ENCODE measurements around the gene SMIM26. TPM values are rescaled to one million over a fixed set of nuclear protein-coding genes. Genes with fewer than 3 reads are reported as not detected.

The SMIM26 gene
- total RNA-seq, 4 donors from 2014 or later = 83.1 to 164 (median 112) TPM

DNA sequence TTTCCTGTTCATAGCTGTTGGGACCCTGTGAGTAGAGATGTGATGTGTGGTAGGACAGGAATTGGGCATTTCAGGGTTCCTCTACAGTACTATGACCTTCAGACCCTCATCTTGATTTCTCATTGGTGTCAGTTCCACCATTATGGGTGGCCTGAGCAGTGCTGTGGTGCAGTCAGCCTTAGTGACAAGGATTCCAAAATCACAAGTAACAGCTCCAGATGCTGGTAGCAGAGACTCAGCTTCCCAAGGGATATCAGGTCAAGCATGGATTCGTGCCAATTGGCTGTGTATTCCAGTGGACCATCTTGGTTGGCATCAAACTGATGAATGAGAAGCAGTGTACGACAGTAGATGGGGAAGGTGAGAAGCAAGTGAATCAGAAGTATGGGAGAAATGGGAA, 3.8 kb downstream of the SMIM26 start:
- TF ChIP-seq POLR2A (IDR thresholded peaks at IDR 0.05) = no peak
- TF ChIP-seq, protein P1, sequence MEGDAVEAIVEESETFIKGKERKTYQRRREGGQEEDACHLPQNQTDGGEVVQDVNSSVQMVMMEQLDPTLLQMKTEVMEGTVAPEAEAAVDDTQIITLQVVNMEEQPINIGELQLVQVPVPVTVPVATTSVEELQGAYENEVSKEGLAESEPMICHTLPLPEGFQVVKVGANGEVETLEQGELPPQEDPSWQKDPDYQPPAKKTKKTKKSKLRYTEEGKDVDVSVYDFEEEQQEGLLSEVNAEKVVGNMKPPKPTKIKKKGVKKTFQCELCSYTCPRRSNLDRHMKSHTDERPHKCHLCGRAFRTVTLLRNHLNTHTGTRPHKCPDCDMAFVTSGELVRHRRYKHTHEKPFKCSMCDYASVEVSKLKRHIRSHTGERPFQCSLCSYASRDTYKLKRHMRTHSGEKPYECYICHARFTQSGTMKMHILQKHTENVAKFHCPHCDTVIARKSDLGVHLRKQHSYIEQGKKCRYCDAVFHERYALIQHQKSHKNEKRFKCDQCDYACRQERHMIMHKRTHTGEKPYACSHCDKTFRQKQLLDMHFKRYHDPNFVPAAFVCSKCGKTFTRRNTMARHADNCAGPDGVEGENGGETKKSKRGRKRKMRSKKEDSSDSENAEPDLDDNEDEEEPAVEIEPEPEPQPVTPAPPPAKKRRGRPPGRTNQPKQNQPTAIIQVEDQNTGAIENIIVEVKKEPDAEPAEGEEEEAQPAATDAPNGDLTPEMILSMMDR (IDR thresholded peaks at IDR 0.05) = no peak
- 90 to 93% methylated on average over 2 of the region's 2 CpGs for WGBS, 2 donors
- no peak overlapping the region for H3K4me3 ChIP-seq (ENCODE audit: low read depth, poor library complexity, severe bottlenecking)
- DNase-seq (ENCODE audit: low spot score in 2 of 2) = no peak
- intact Hi-C loops (cut with DNase I; ENCODE audit: low total_unique reads) = no loop called here

DNA sequence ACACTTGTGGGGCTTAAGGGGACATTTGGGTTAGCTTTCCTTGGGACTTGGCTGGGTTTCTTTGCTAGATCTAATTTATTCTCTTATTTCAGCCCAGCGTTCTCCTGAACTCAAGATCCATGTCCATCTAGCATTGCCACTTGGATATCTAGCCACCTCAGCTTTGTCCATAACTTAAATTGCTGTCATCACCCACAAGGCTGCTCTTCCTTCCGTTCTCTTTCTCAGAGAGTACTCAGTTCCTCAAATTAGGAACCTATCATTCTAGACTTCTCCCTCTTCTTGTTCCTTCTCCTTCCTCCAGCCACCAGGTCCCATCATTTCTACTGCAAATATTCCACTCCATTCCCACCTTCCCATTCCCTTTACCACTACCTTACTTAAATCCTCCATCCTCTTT, 4.3 kb downstream of the SMIM26 start:
- DNase-seq (ENCODE audit: low spot score in 2 of 2) = no peak
- WGBS, 2 donors = 85 to 89% methylated on average over 2 of the region's 2 CpGs
- intact Hi-C loops (cut with DNase I; ENCODE audit: low total_unique reads) = no loop called here
- TF ChIP-seq POLR2A (IDR thresholded peaks at IDR 0.05) = no peak
- TF ChIP-seq, protein P1 (IDR thresholded peaks at IDR 0.05) = no peak
- H3K4me3 ChIP-seq (ENCODE audit: low read depth, poor library complexity, severe bottlenecking) = no peak overlapping the region

DNA sequence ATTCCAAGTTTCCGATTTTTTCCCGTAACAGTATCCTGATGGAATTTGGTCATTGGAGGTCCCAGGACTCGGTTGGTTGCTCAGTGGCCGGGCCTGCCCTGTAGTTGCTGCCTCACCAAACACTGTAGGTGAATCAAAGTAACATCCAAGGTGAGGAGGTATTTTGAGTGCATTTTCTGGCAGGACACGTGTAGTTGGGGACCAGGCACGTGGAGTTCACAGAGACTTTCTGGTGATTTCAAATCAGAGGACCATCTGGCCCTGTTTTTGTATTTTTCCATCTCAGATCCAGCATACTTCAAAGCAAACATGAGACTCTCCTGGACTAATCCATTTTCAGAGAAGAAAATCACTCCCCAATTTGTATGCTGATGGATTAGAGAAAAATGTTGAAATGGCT, 10.7 kb downstream of the SMIM26 start:
- WGBS, 2 donors = 80 to 89% methylated on average over 6 of the region's 6 CpGs
- H3K4me3 ChIP-seq (ENCODE audit: low read depth, poor library complexity, severe bottlenecking) = no peak overlapping the region
- DNase-seq (ENCODE audit: low spot score in 2 of 2) = no peak
- intact Hi-C loops (cut with DNase I; ENCODE audit: low total_unique reads) = no loop called here
- no peak for TF ChIP-seq POLR2A (IDR thresholded peaks at IDR 0.05)
- TF ChIP-seq, protein P1 (IDR thresholded peaks at IDR 0.05) = no peak

DNA sequence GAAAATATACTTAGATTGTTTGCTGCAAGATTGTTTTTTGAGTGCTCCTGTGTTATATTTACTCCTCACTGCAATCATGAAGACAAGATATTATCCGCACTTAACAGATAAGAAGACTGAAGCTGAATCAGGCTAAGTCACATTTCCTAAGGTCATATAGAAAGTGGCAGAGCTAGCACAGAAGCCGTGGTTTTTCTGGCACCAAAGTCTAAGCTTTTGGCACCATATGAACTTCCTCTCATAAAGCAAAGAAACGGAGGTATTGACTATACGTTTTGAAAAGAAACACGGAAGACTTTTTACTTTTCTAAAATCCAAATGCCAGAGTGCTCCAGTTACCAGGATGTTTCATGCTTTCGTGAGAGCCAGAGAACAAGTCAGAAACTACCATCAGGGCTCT, 11.3 kb downstream of the SMIM26 start:
- no peak overlapping the region for H3K4me3 ChIP-seq (ENCODE audit: low read depth, poor library complexity, severe bottlenecking)
- intact Hi-C loops (cut with DNase I; ENCODE audit: low total_unique reads) = no loop called here
- WGBS, 2 donors = 60 to 78% methylated on average over 6 of the region's 6 CpGs
- no peak for DNase-seq (ENCODE audit: low spot score in 2 of 2)
- TF ChIP-seq POLR2A (IDR thresholded peaks at IDR 0.05) = no peak
- TF ChIP-seq, protein P1 (IDR thresholded peaks at IDR 0.05) = no peak

DNA sequence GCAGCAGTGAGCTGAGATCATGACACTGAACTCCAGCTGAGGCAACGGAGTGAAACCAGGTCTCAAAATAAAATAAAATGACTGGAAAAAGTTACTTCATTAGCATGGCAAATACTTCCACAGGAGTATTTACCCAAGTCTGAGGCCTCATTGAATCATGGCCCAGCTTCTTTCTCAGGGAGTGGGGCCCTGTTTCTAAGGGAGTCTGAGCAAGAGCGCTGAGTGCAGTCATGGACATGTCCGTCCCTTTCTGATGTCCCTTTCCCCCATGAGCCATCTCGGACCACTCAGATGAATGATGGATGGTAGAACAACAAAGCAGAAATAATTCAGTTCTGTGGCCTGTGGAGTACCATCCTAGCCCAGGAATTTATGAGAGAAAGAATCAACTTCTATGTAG, 12.8 kb downstream of the SMIM26 start:
- intact Hi-C loops (cut with DNase I; ENCODE audit: low total_unique reads) = no loop called here
- 90 to 93% methylated on average over 4 of the region's 4 CpGs for WGBS, 2 donors

DNA sequence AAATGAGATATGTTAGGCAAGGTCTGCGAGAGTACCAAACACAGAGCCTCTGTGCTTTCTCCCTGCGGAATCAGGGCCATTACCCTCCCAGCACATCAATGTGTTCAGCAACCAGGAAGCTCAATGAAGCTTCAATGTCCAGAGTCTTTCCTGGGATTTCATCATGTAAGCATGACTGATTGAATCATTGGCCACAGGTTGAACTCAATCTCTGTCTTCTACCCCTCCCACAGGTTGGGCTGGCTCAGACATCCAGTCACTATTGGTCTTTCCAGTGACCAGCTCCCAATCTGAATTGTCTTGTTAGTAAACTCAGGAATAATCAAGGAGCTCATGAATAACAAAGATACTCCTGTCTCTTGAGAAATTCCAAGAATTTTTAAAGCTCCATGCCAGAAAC, 17.9 kb downstream of the SMIM26 start:
- no peak overlapping the region for H3K4me3 ChIP-seq (ENCODE audit: low read depth, poor library complexity, severe bottlenecking)
- 85 to 86% methylated on average over 2 of the region's 2 CpGs for WGBS, 2 donors
- TF ChIP-seq POLR2A (IDR thresholded peaks at IDR 0.05) = no peak
- no peak for DNase-seq (ENCODE audit: low spot score in 2 of 2)
- intact Hi-C loops (cut with DNase I; ENCODE audit: low total_unique reads) = no loop called here

More for the DNA sequence above, 12.8 kb downstream of the SMIM26 start:
- TF ChIP-seq POLR2A (IDR thresholded peaks at IDR 0.05) = no peak
- TF ChIP-seq, protein P1 (IDR thresholded peaks at IDR 0.05) = no peak
- H3K4me3 ChIP-seq (ENCODE audit: low read depth, poor library complexity, severe bottlenecking) = no peak overlapping the region
- DNase-seq (ENCODE audit: low spot score in 2 of 2) = no peak
